GM18505 (cell line): Measurements from ENCODE around the gene CTIF.
"Not testable (repeated sequence)": the region's sequence is repeated elsewhere in the genome, so short reads cannot be mapped to it uniquely, and the experiment has no call there.

Experiments used
- ATAC-seq: cut with Tn5 transposase; IDR thresholded peaks from one replicate; pipeline ENCODE4 v1.9.1; 2021; ENCODE audit not compliant: unreplicated experiment
- POLR2A ChIP-seq: IDR thresholded peaks from 4 replicates; pipeline ENCODE4 v1.6.1; 2011; ENCODE audit warnings: borderline replicate concordance; ENCODE audit not compliant: insufficient read depth, insufficient read length; ENCODE audit errors: extremely low read depth

Gene CTIF

GRCh38 chr18:48808476-48808875, 269.6 kb downstream of the CTIF start:
- no peak for ATAC-seq
- no peak for TF ChIP-seq POLR2A

- ATAC-seq: no peak
Observed at GRCh38 chr18:48809365-48809764, 270.5 kb downstream of the CTIF start.

GRCh38 chr18:48810805-48811204, 272.0 kb downstream of the CTIF start:
- ATAC-seq: no peak

More at GRCh38 chr18:48809365-48809764, 270.5 kb downstream of the CTIF start:
- TF ChIP-seq POLR2A: no peak

GRCh38 chr18:48811401-48811800, 272.6 kb downstream of the CTIF start:
- ATAC-seq: no peak
- TF ChIP-seq POLR2A: no peak

More at GRCh38 chr18:48810805-48811204, 272.0 kb downstream of the CTIF start:
- TF ChIP-seq POLR2A: no peak

- ATAC-seq: not testable (repeated sequence)
Observed at GRCh38 chr18:48811977-48812451, 273.2 kb downstream of the CTIF start.

- TF ChIP-seq POLR2A: no peak
- ATAC-seq: no peak
Observed at GRCh38 chr18:48813321-48813720, 274.5 kb downstream of the CTIF start.

GRCh38 chr18:48813833-48814489, 275.1 kb downstream of the CTIF start:
- ATAC-seq: no peak

GRCh38 chr18:48814490-48815178, 275.8 kb downstream of the CTIF start:
- no peak for TF ChIP-seq POLR2A
- ATAC-seq: no peak

More at GRCh38 chr18:48813833-48814489, 275.1 kb downstream of the CTIF start:
- TF ChIP-seq POLR2A: no peak

GRCh38 chr18:48815179-48815515, 276.3 kb downstream of the CTIF start:
- no peak for ATAC-seq

GRCh38 chr18:48815581-48816324, 276.9 kb downstream of the CTIF start:
- TF ChIP-seq POLR2A: no peak
- ATAC-seq: no peak

More at GRCh38 chr18:48815179-48815515, 276.3 kb downstream of the CTIF start:
- TF ChIP-seq POLR2A: no peak

- no peak for ATAC-seq
- no peak for TF ChIP-seq POLR2A
Observed at GRCh38 chr18:48816554-48816953, 277.7 kb downstream of the CTIF start.

- TF ChIP-seq POLR2A: no peak
- no peak for ATAC-seq
Observed at GRCh38 chr18:48817021-48817461, 278.2 kb downstream of the CTIF start.
